Cerebellar nuclear complex (tissue), 1 donor: ENCODE results near the gene B4GALNT4.
"Not testable (repeated sequence)": the region's sequence is repeated elsewhere in the genome, so short reads cannot be mapped to it uniquely, and the experiment has no call there.

Experiments used
- DNase-seq, 2 experiments: peaks; one replicate each; lab custom pipeline; 2025; lab: John Stamatoyannopoulos, UW

Gene B4GALNT4

GRCh38 chr11:407651-408123 lies 38.4 kb downstream of the B4GALNT4 start:
- DNase-seq = no peak

GRCh38 chr11:408154-409007 lies 39.1 kb downstream of the B4GALNT4 start:
- DNase-seq = no peak

- DNase-seq = no peak
Measured at GRCh38 chr11:409008-409599, 39.8 kb downstream of the B4GALNT4 start.

GRCh38 chr11:409600-410483 lies 40.5 kb downstream of the B4GALNT4 start:
- no peak for DNase-seq

- not testable (repeated sequence) for DNase-seq
Measured at GRCh38 chr11:410711-411110, 41.4 kb downstream of the B4GALNT4 start.

GRCh38 chr11:411520-411919 lies 42.2 kb downstream of the B4GALNT4 start:
- DNase-seq = not testable (repeated sequence)

GRCh38 chr11:412641-413119 lies 43.4 kb downstream of the B4GALNT4 start:
- no peak for DNase-seq

GRCh38 chr11:413120-414081 lies 44.1 kb downstream of the B4GALNT4 start:
- DNase-seq = no peak

GRCh38 chr11:414318-414857 lies 45.1 kb downstream of the B4GALNT4 start:
- DNase-seq = no peak

GRCh38 chr11:415640-416041 lies 46.3 kb downstream of the B4GALNT4 start:
- no peak for DNase-seq

- no peak for DNase-seq
Measured at GRCh38 chr11:416051-416756, 46.9 kb downstream of the B4GALNT4 start.

- no peak for DNase-seq
Measured at GRCh38 chr11:416757-417621, 47.7 kb downstream of the B4GALNT4 start.

GRCh38 chr11:417652-418342 lies 48.5 kb downstream of the B4GALNT4 start:
- no peak for DNase-seq

GRCh38 chr11:418343-419247 lies 49.3 kb downstream of the B4GALNT4 start:
- no peak for DNase-seq

- DNase-seq = no peak
Measured at GRCh38 chr11:419248-420005, 50.1 kb downstream of the B4GALNT4 start.

- DNase-seq = no peak
Measured at GRCh38 chr11:420054-420910, 51.0 kb downstream of the B4GALNT4 start.
